ENCODE measurements around the gene PCP4L1.
A peak's percentile ranks its signal among the peaks of the same experiment; 100 is the strongest.
"Not testable (repeated sequence)": the region's sequence is repeated elsewhere in the genome, so short reads cannot be mapped to it uniquely, and the experiment has no call there.

The PCP4L1 gene

GRCh38 chr1:161314201-161314981, 55.8 kb downstream of the PCP4L1 start, which contains the start of gene SDHC:
SDHC (plus strand) TSS chr1:161314381; CDS start chr1:161314406, 25 bp downstream.
- peak; percentile 88 for DNase-seq (ENCODE audit: low spot score)

DNA sequence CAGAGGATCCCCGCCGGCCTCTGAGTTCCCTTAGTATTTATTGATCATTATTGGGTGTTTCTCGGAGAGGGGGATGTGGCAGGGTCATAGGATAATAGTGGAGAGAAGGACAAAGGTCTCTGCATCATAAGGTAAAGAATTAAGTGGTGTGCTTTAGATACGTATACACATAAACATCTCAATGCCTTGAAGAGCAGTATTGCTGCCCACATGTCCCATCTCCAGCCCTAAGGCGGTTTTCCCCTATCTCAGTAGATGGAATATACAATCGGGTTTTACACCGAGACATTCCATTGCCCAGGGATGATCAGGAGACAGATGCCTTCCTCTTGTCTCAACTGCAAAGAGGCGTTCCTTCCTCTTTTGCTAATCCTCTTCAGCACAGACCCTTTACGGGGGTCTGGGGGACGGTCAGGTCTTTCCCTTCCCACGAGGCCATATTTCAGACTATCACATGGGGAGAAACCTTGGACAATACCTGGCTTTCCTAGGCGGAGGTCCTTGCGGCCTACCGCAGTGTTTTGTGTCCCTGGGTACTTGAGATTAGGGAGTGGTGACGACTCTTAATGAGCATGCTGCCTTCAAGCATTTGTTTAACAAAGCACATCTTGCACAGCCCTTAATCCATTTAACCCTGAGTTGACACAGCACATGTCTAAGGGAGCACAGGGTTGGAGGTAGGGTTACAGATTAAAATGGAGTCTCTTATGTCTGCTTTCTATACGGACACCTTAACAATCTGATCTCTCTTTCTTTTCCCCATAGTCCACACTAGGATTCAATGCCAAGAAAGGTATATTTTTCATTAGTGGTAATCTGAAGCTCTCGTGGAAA, 57.5 kb downstream of the PCP4L1 start:
- DNase-seq (ENCODE audit: low spot score) = not testable (repeated sequence)

- DNase-seq (ENCODE audit: low spot score) = no peak
These were observed 65.5 kb downstream of the PCP4L1 start for GRCh38 chr1:161324020-161324419.

- DNase-seq (ENCODE audit: low spot score) = no peak
These were observed 71.8 kb downstream of the PCP4L1 start for GRCh38 chr1:161330346-161330745.

DNA sequence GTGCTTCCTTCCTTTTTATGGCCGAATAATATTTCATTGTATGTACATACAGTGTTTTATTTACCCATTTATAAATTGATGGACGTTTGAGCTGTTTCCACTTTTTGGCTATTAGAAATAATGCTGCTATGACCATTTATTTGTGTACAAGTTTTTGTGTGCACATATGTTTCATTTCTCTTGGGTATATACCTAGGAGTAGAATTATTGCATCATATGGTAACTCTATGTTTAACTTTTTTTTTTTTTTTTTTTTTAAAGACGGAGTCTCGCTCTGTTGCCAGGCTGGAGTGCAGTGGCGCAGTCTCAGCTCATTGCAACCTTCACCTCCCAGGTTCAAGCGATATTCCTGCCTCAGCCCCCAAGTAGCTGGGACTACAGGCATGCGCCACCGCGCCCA, 74.6 kb downstream of the PCP4L1 start:
- DNase-seq (ENCODE audit: low spot score) = no peak
